Measurements from ENCODE around the gene GCKR. TPM values are rescaled to one million over a fixed set of nuclear protein-coding genes. Genes with fewer than 3 reads are reported as not detected.

GCKR gene
- total and polyA plus RNA-seq, 2 donors (not counting 3 experiments of a cell fraction or from before 2014, with no cell fraction given) = 0.27 to 0.52 TPM

- Histone ChIP-seq H3K79me2 (ENCODE audit: control insufficient read depth, insufficient read depth, low read length) (no peaks in the 10 kb centered on the region), H4K20me1 (replicated peaks; ENCODE audit: control insufficient read depth, extremely low read depth, insufficient read depth, low read length) (no peaks in the 10 kb centered on the region), H3K4me3 (replicated peaks in 1 of 3; ENCODE audit: insufficient read depth in 1 of 3, low read depth in 1 of 3, low read length in 3 of 3) (peak overlapping the region; percentile 78 to 89 (median 85)), H2AFZ (ENCODE audit: low read depth, low read length) (peak overlapping the region; percentile 99), H3K27me3 (ENCODE audit: control insufficient read depth in 2 of 2, insufficient read depth in 2 of 2, low read length in 2 of 2) (no peaks in the 10 kb centered on the region), H3K9me3 (replicated peaks; ENCODE audit: control insufficient read depth, insufficient read depth, low read length) (no peaks in the 10 kb centered on the region), H3K27ac (ENCODE audit: insufficient read depth, low read depth, low read length) (peak overlapping the region; percentile 8), H3K4me1 (ENCODE audit: control insufficient read depth, extremely low read depth, insufficient read depth, low read length) (peaks cover 20% of the 10 kb centered on the region), H3K9me1 (replicated peaks; ENCODE audit: control insufficient read depth, extremely low read depth, insufficient read depth, low read length) (no peaks in the 10 kb centered on the region), H3K36me3 (ENCODE audit: control insufficient read depth in 2 of 2, extremely low read depth in 1 of 2, insufficient read depth in 2 of 2, low read length in 2 of 2) (peaks cover 0 to 4% of the 10 kb centered on the region in 2 experiments), H3K9ac (replicated peaks; ENCODE audit: extremely low read depth, insufficient read depth, low read length) (peak overlapping the region; percentile 71), H3K4me2 (ENCODE audit: insufficient read depth, low read length) (peak overlapping the region; percentile 94)
- dilution Hi-C loops (cut with MboI; ENCODE audit: extremely low pct_ligation_motif_present, low sequenced_read_pairs) (no loop called here), intact Hi-C loops (cut with micrococcal nuclease) (loop anchor here (1.0 to 2.0 kb wide), 2 partner anchors 72 to 89 kb away; partner anchors contain the start of gene ZNF512)
- no TSS peak for BruUV-seq (replicated peaks)
- FAIRE-seq (peak; percentile 28), DNase-seq (ENCODE audit: low read depth, low spot score) (peak; percentile 14)
- TF ChIP-seq MYC (IDR thresholded peaks at IDR 0.05; ENCODE audit: low read depth, low read length) (no peak), CTCF (IDR thresholded peaks at IDR 0.05; ENCODE audit: extremely low read depth in 1 of 2, insufficient read depth in 1 of 2, low read depth in 1 of 2, low read length in 2 of 2) (peak in 1 of 2 donors; percentile 8)
- ChIA-PET CTCF (interaction anchor here (1.6 to 3.6 kb wide), 3 partner anchors 14 to 189 kb away, joined by 4 to 11 read pairs (median 5); no protein-coding TSS in a partner anchor), POLR2A (no interaction called here)
Observed at GRCh38 chr2:27494284-27494943, 2.2 kb upstream of the GCKR start.

- peak; percentile 43 for TF ChIP-seq POLR2AphosphoS5 (IDR thresholded peaks at IDR 0.05; ENCODE audit: insufficient read depth, low read depth, low read length)
- no peak for TF ChIP-seq GATA2 (IDR thresholded peaks at IDR 0.05; ENCODE audit: insufficient read depth, insufficient read length, low read depth, low read length)
- no peak for TF ChIP-seq CTCF (IDR thresholded peaks at IDR 0.05; ENCODE audit: extremely low read depth in 1 of 2, insufficient read depth in 1 of 2, low read depth in 1 of 2, low read length in 2 of 2)
- TF ChIP-seq MYC (IDR thresholded peaks at IDR 0.05; ENCODE audit: low read depth, low read length) = no peak
- TF ChIP-seq POLR2A (IDR thresholded peaks at IDR 0.05; ENCODE audit: low read depth, low read length) = peak; percentile 73
- TF ChIP-seq EZH2 (IDR thresholded peaks at IDR 0.05; ENCODE audit: borderline replicate concordance, low read depth, low read length, severe bottlenecking) = no peak
- TF ChIP-seq FOS (IDR thresholded peaks at IDR 0.05; ENCODE audit: borderline replicate concordance, insufficient read depth, low read length) = no peak
- no peak for TF ChIP-seq JUN (IDR thresholded peaks at IDR 0.05; ENCODE audit: borderline replicate concordance, insufficient read depth, insufficient read length, low read depth)
- no peak for TF ChIP-seq MAX (IDR thresholded peaks at IDR 0.05; ENCODE audit: insufficient read depth, insufficient read length)
- Histone ChIP-seq H3K9me1 (replicated peaks; ENCODE audit: control insufficient read depth, extremely low read depth, insufficient read depth, low read length) (no peaks in the 10 kb centered on the region), H3K9me3 (replicated peaks; ENCODE audit: control insufficient read depth, insufficient read depth, low read length) (no peaks in the 10 kb centered on the region), H3K27me3 (ENCODE audit: control insufficient read depth in 2 of 2, insufficient read depth in 2 of 2, low read length in 2 of 2) (no peaks in the 10 kb centered on the region), H3K79me2 (ENCODE audit: control insufficient read depth, insufficient read depth, low read length) (no peaks in the 10 kb centered on the region), H3K27ac (ENCODE audit: insufficient read depth, low read depth, low read length) (peak within 1 kb of the TSS; percentile 8), H2AFZ (ENCODE audit: low read depth, low read length) (peak within 1 kb of the TSS; percentile 99), H3K4me1 (ENCODE audit: control insufficient read depth, extremely low read depth, insufficient read depth, low read length) (peaks cover 18% of the 10 kb centered on the region), H3K4me2 (ENCODE audit: insufficient read depth, low read length) (peak within 1 kb of the TSS; percentile 94), H3K9ac (replicated peaks; ENCODE audit: extremely low read depth, insufficient read depth, low read length) (peak within 1 kb of the TSS; percentile 71), H3K36me3 (ENCODE audit: control insufficient read depth in 2 of 2, extremely low read depth in 1 of 2, insufficient read depth in 2 of 2, low read length in 2 of 2) (peaks cover 0 to 4% of the 10 kb centered on the region in 2 experiments), H4K20me1 (replicated peaks; ENCODE audit: control insufficient read depth, extremely low read depth, insufficient read depth, low read length) (no peaks in the 10 kb centered on the region), H3K4me3 (replicated peaks in 1 of 3; ENCODE audit: insufficient read depth in 1 of 3, low read depth in 1 of 3, low read length in 3 of 3) (peak within 1 kb of the TSS; percentile 78 to 89 (median 85))
- intact Hi-C loops (cut with micrococcal nuclease) (loop anchor here (1.0 to 2.0 kb wide), 2 partner anchors 72 to 88 kb away; partner anchors contain the start of gene ZNF512), dilution Hi-C loops (cut with MboI; ENCODE audit: extremely low pct_ligation_motif_present, low sequenced_read_pairs) (no loop called here)
- no TSS peak for BruUV-seq (replicated peaks)
- DNase-seq (ENCODE audit: low read depth, low spot score) (peak; percentile 37), FAIRE-seq (no peak)
- CTCF ChIA-PET = interaction anchor here (1.6 to 3.6 kb wide), 3 partner anchors 14 to 188 kb away, joined by 4 to 11 read pairs (median 5); no protein-coding TSS in a partner anchor
- POLR2A ChIA-PET = no interaction called here
Observed at GRCh38 chr2:27494944-27495554, 1.6 kb upstream of the GCKR start, which contains the start of gene FNDC4. Gene FNDC4, minus strand, starts transcription at chr2:27495200. Its CDS starts 521 bp downstream, at chr2:27494679.
